Measurements from ENCODE around the gene BPIFB4.
"Not testable (repeated sequence)": the region's sequence is repeated elsewhere in the genome, so short reads cannot be mapped to it uniquely, and the experiment has no call there.

BPIFB4 gene

DNA sequence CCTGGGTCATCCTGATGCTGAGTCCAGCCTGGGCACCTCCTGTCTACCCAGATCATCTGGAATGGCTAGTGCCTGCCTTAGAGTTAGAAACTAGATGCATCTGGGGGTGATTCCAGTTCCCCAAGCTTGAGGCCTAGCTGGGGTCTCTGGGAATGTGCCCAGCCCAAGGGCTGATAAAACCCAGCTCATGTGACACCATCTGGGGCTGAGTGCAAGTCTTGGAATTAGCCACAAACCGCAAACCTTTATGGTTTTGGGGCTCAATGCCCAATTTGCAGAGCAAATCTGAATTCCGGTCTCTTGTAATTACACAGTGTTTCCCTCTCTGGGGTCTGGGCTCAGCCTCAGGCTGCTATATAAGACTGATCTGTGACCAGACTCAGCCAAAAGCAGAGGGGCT lies at the start of gene BPIFB4:
Gene BPIFB4 (plus strand): TSS at position 385 of the 400 bp plus-strand sequence. CDS start 1,884 bp downstream, outside the sequence.
- H3K9me3 Mint-ChIP-seq, result peaks cover 5% of the 10 kb centered on the region
- no peaks in the 10 kb centered on the region for H3K4me1 Mint-ChIP-seq
- no peak for ATAC-seq
- H3K4me3 Mint-ChIP-seq, result no peak within 1 kb of the TSS
- no peak within 1 kb of the TSS for H3K27ac Mint-ChIP-seq
- peaks cover 13% of the 10 kb centered on the region for H3K27me3 Mint-ChIP-seq
- no peaks in the 10 kb centered on the region for H3K36me3 Mint-ChIP-seq

DNA sequence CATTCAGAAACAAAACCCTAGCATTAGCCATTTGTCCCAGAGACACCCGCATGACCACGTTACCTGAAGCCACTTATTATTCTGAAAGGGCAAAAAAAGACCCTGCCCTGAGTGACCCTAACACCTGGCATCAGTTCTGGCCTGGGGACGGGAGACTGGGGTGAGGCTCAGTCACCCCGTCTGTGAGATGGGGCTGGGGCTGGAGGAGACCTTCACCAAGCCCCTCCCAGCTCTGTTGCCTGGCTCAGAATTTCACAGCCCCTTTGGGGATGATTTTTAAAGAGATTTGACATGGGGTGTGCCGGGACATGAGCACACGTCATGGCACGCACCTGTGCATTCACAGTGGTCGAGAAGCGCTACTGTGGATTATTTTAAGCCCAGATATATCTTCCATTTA lies 49.4 kb upstream of the BPIFB4 start:
- Mint-ChIP-seq H3K27ac (no peak overlapping the region), H3K36me3 (no peaks in the 10 kb centered on the region), H3K9me3 (peaks cover 8% of the 10 kb centered on the region), H3K27me3 (peaks cover 10% of the 10 kb centered on the region), H3K4me3 (no peak overlapping the region), H3K4me1 (no peaks in the 10 kb centered on the region)
- ATAC-seq, result no peak

- Mint-ChIP-seq H3K4me3 (no peak overlapping the region), H3K27ac (no peak overlapping the region), H3K4me1 (no peaks in the 10 kb centered on the region), H3K27me3 (peaks cover 10% of the 10 kb centered on the region), H3K36me3 (no peaks in the 10 kb centered on the region), H3K9me3 (peaks cover 8% of the 10 kb centered on the region)
- ATAC-seq, result no peak
These were observed 48.9 kb upstream of the BPIFB4 start for GRCh38 chr20:33030569-33030968.

- Mint-ChIP-seq H3K27me3 (peaks cover 10% of the 10 kb centered on the region), H3K4me1 (no peaks in the 10 kb centered on the region), H3K36me3 (no peaks in the 10 kb centered on the region), H3K9me3 (peaks cover 8% of the 10 kb centered on the region), H3K27ac (no peak within 1 kb of the TSS), H3K4me3 (no peak within 1 kb of the TSS)
- no peak for ATAC-seq
These were observed 47.9 kb upstream of the BPIFB4 start, which contains the start of gene BPIFB6 for GRCh38 chr20:33031531-33031930. BPIFB6 (plus strand) TSS chr20:33031648; CDS start chr20:33031648, 0 bp downstream.

DNA sequence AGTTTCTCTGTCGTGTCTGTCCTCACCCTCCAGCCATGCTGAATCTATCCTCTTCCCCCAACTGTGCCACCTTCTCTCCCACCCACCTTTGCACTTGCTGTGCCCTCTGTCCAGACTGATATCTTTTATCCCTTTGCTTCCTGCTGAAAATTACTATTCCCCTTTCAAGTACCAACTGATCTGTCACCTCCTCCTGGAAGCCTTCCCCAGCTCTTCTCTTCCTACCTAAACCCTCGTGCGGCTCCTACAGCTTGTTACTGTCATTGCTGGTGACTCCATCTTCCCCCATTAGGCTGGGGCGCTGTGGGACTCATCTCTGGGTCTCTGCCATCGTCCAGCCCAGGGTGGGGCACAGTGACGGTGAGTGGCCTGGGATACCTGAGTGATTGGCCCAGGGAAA lies 46.9 kb upstream of the BPIFB4 start:
- ATAC-seq, result no peak
- H3K9me3 Mint-ChIP-seq, result peaks cover 8% of the 10 kb centered on the region
- H3K4me3 Mint-ChIP-seq, result no peak overlapping the region
- no peaks in the 10 kb centered on the region for H3K36me3 Mint-ChIP-seq
- H3K27me3 Mint-ChIP-seq, result peaks cover 10% of the 10 kb centered on the region
- no peak overlapping the region for H3K27ac Mint-ChIP-seq
- no peaks in the 10 kb centered on the region for H3K4me1 Mint-ChIP-seq

- Mint-ChIP-seq H3K27ac (no peak overlapping the region), H3K4me1 (no peaks in the 10 kb centered on the region), H3K4me3 (no peak overlapping the region), H3K9me3 (peaks cover 14% of the 10 kb centered on the region), H3K27me3 (peaks cover 17% of the 10 kb centered on the region), H3K36me3 (no peaks in the 10 kb centered on the region)
- no peak for ATAC-seq
These were observed 46.1 kb upstream of the BPIFB4 start for GRCh38 chr20:33033381-33033780.

- no peak overlapping the region for H3K4me3 Mint-ChIP-seq
- no peaks in the 10 kb centered on the region for H3K4me1 Mint-ChIP-seq
- no peaks in the 10 kb centered on the region for H3K36me3 Mint-ChIP-seq
- peaks cover 16% of the 10 kb centered on the region for H3K9me3 Mint-ChIP-seq
- H3K27me3 Mint-ChIP-seq, result peaks cover 22% of the 10 kb centered on the region
- no peak overlapping the region for H3K27ac Mint-ChIP-seq
- ATAC-seq, result no peak
These were observed 45.3 kb upstream of the BPIFB4 start for GRCh38 chr20:33034115-33034514.

DNA sequence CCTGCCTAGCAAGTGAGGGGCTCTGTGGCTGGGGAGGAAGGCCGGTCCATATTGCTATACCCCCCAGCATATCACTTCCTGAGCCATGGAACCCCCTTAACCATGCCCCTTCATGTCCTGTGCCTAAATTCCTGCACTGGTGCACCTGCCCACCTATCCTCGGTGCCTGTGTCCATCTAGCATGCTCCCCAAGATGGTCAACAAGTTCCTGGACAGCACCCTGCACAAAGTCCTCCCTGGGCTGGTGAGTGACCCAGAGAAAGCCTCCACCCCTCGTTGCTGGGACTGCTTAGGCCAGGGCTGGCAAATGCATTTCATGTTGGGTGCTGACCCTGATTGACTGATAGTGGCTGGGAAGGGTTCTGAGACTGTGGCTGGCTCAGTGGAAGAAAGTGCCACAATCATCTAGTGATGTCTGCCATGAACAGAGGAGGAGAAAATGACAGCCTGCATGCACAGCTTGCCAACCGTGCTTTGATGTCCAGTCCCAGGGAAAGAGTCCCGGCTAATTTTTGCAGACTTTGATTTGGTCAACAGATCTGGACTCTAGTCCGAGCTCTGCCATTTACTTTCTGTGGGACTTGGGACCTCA lies 44.4 kb upstream of the BPIFB4 start:
- no peak overlapping the region for H3K4me3 Mint-ChIP-seq
- peaks cover 16% of the 10 kb centered on the region for H3K9me3 Mint-ChIP-seq
- no peak for ATAC-seq
- no peaks in the 10 kb centered on the region for H3K4me1 Mint-ChIP-seq
- H3K27me3 Mint-ChIP-seq, result peaks cover 22% of the 10 kb centered on the region
- H3K36me3 Mint-ChIP-seq, result no peaks in the 10 kb centered on the region
- no peak overlapping the region for H3K27ac Mint-ChIP-seq

DNA sequence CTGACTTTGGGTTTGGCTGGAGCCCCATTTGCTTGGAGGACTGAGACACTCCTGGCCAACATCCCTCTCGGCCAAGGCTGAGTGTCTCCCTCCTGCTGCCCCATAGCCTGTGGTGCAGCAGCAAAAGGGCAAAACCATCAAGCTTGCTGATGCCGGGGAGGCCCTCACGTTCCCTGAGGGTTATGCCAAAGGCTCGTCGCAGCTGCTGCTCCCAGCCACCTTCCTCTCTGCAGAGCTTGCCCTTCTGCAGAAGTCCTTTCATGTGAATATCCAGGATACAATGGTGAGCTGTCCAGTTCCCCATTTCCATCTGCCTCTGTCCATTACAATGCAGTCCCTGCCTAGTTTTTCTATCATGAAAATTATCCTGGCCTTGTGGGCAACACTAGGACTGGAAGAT lies 42.0 kb upstream of the BPIFB4 start:
- H3K4me1 Mint-ChIP-seq, result no peaks in the 10 kb centered on the region
- H3K4me3 Mint-ChIP-seq, result no peak overlapping the region
- H3K27me3 Mint-ChIP-seq, result peaks cover 19% of the 10 kb centered on the region
- H3K36me3 Mint-ChIP-seq, result no peaks in the 10 kb centered on the region
- no peak overlapping the region for H3K27ac Mint-ChIP-seq
- peaks cover 16% of the 10 kb centered on the region for H3K9me3 Mint-ChIP-seq
- ATAC-seq, result no peak

GRCh38 chr20:33038243-33038642 lies 41.2 kb upstream of the BPIFB4 start:
- H3K4me3 Mint-ChIP-seq, result no peak overlapping the region
- H3K27ac Mint-ChIP-seq, result no peak overlapping the region
- H3K4me1 Mint-ChIP-seq, result no peaks in the 10 kb centered on the region
- H3K36me3 Mint-ChIP-seq, result no peaks in the 10 kb centered on the region
- H3K27me3 Mint-ChIP-seq, result peaks cover 12% of the 10 kb centered on the region
- peaks cover 10% of the 10 kb centered on the region for H3K9me3 Mint-ChIP-seq
- ATAC-seq, result no peak

DNA sequence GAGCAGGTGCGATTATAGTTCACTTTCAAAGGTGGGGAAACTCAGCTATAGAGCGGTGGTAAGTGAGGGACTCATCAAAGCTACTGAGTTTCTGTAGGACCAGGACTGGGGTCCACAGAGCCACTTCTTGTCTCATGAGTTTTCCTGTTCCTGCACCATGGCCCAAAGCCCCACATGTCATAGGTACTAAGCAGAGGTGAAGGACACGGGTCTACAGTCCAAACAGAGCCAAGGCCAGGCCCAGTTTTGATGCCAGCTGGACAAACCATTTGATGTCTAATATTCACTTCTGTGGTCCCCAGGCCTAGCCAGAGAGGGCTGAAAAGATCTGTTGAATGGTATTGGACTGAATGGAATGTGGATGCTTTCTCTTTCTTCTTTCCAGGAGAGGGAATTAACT lies 37.0 kb upstream of the BPIFB4 start:
- Mint-ChIP-seq H3K9me3 (peaks cover 16% of the 10 kb centered on the region), H3K27ac (no peak overlapping the region), H3K27me3 (peaks cover 12% of the 10 kb centered on the region), H3K4me3 (no peak overlapping the region), H3K4me1 (no peaks in the 10 kb centered on the region), H3K36me3 (no peaks in the 10 kb centered on the region)
- no peak for ATAC-seq

DNA sequence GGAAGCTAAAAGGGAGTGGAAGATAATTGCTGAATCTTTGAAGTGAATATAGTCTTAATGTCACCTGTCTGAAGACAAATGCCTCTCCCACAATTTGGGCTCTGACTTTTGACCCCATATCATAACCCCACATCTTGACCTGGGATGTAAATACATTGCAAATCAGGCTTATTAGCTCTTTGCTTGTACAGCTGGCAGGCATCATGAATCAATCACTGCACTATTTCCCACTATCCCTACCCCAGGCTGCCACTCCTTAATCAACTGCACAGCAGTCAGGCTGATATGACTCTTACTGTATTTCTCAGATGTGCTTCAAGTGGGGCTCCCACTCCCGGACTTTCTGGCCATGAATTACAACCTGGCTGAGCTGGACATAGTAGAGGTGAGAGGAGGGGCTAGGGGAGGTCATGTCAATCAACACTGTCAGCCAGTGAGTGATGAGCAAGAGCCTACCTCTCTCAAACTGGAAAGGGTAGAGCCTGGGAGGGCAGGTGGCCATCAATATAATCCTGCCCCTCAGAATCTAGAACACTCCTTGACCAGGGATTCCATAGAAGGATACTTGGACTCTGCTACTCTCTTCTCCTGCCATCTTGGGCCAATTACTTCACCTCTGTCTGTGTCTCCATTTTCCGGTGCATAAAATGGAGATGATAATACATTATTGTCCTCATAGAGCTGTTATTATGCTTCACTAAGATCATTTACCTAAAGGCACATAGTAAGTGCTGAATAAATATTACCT lies 36.3 kb upstream of the BPIFB4 start:
- H3K4me1 Mint-ChIP-seq, result no peaks in the 10 kb centered on the region
- no peak overlapping the region for H3K27ac Mint-ChIP-seq
- ATAC-seq, result no peak
- no peaks in the 10 kb centered on the region for H3K36me3 Mint-ChIP-seq
- no peak overlapping the region for H3K4me3 Mint-ChIP-seq
- H3K27me3 Mint-ChIP-seq, result peaks cover 7% of the 10 kb centered on the region
- peaks cover 12% of the 10 kb centered on the region for H3K9me3 Mint-ChIP-seq

DNA sequence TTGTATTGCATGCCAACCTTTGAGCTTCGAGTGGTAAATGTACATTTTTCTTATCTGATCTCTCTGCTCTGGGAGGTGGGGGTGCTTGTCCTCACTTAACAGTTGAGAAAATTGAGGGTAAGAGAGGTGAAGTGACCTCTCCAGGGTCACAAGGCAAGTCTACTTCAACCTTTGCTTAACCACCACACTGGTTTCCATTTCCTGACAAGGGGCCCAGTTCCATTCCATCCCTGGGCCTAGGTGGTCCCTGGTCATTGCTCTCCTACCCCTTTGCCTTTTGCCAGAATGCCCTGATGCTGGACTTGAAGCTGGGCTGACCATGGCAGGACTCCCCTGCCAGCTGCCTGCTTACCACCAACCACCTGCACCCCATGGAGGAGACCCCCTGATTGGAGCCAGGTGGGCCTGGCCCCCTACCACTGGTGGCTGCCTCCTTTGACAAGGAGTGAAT lies 35.7 kb upstream of the BPIFB4 start:
- no peaks in the 10 kb centered on the region for H3K4me1 Mint-ChIP-seq
- H3K4me3 Mint-ChIP-seq, result no peak overlapping the region
- peaks cover 1% of the 10 kb centered on the region for H3K27me3 Mint-ChIP-seq
- H3K9me3 Mint-ChIP-seq, result peaks cover 8% of the 10 kb centered on the region
- H3K27ac Mint-ChIP-seq, result no peak overlapping the region
- no peak for ATAC-seq
- no peaks in the 10 kb centered on the region for H3K36me3 Mint-ChIP-seq

DNA sequence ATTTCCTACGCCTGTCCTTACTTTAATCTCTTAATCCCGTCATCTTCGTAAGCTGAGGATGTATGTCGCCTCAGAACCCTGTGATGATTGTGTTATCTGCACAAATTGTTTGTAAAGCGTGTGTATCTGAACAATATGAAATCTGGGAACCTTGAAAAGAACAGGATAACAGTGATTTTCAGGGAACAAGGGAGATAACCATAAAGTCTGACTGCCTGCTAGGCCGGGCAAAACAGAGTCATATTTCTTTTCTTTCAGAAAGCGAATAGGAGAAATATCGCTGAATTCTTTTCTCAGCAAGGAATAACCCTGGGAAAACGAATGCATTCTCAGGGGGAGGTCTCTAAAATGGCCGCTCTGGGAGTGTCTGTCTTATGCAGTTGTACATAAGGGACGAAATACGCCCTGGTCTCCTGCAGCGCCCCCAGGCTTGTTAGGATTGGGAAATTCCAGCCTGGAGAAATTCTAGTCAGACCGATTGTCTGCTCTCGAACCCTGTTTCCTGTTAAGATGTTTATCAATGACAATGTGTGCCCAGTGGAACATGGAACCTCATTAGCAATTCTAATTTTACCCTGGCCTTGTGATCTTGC lies 34.2 kb upstream of the BPIFB4 start:
- H3K27me3 Mint-ChIP-seq, H3K9me3 Mint-ChIP-seq, H3K27ac Mint-ChIP-seq, H3K36me3 Mint-ChIP-seq, ATAC-seq, H3K4me1 Mint-ChIP-seq, H3K4me3 Mint-ChIP-seq: not testable (repeated sequence)

DNA sequence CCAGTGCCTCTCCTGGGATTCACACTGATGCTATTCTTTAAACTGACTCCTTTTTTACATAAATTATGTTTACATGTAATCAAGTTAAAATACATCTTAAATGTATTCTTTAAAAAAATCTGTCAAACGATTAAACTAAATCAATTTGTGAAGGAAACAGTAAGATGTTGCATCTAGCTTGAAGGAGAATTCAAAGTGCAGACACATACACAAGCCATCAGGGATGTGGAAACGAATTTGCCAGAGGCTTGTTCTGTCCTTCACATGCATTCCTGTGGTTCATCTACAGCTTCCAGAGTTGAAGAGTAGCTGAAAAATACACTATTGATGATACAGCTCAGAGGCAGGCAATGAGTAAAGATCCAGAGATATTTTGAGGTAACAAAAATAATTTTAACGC lies 33.0 kb upstream of the BPIFB4 start:
- ATAC-seq, result no peak
- no peak overlapping the region for H3K4me3 Mint-ChIP-seq
- H3K4me1 Mint-ChIP-seq, result no peaks in the 10 kb centered on the region
- no peak overlapping the region for H3K27ac Mint-ChIP-seq
- peaks cover 8% of the 10 kb centered on the region for H3K9me3 Mint-ChIP-seq
- H3K36me3 Mint-ChIP-seq, result no peaks in the 10 kb centered on the region
- H3K27me3 Mint-ChIP-seq, result no peaks in the 10 kb centered on the region

GRCh38 chr20:33051333-33051732 lies 28.1 kb upstream of the BPIFB4 start:
- no peaks in the 10 kb centered on the region for H3K4me1 Mint-ChIP-seq
- no peak overlapping the region for H3K4me3 Mint-ChIP-seq
- ATAC-seq, result no peak
- no peaks in the 10 kb centered on the region for H3K9me3 Mint-ChIP-seq
- no peaks in the 10 kb centered on the region for H3K27me3 Mint-ChIP-seq
- no peak overlapping the region for H3K27ac Mint-ChIP-seq
- no peaks in the 10 kb centered on the region for H3K36me3 Mint-ChIP-seq
